HG02759 (cell line): ENCODE measurements around the gene KPNA1.

ENCODE experiments used
- ATAC-seq: cut with Tn5 transposase; IDR thresholded peaks from one replicate; pipeline ENCODE4 v1.9.1; 2021; ENCODE audit warnings: mild to moderate bottlenecking, moderate library complexity; ENCODE audit not compliant: unreplicated experiment

Gene KPNA1

DNA sequence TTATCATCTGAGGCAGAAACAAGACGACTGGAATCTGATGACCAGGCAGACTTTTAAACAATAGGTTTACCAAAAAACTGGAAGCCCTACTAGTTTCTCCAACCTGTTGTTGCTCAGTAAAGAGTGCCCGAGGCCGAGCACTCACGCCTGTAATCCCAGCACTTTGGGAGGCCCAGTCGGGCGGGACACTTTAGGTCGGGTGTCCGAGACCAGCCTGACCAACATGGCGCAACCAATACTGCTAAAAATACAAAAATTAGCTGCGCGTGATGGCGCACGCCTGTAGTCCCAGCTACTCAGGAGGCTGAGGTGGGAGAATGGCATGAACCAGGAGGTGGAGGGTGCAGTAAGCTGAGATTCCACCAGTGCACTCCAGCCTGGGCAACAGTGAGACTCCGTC lies 97.8 kb downstream of the KPNA1 start:
- no peak for ATAC-seq

DNA sequence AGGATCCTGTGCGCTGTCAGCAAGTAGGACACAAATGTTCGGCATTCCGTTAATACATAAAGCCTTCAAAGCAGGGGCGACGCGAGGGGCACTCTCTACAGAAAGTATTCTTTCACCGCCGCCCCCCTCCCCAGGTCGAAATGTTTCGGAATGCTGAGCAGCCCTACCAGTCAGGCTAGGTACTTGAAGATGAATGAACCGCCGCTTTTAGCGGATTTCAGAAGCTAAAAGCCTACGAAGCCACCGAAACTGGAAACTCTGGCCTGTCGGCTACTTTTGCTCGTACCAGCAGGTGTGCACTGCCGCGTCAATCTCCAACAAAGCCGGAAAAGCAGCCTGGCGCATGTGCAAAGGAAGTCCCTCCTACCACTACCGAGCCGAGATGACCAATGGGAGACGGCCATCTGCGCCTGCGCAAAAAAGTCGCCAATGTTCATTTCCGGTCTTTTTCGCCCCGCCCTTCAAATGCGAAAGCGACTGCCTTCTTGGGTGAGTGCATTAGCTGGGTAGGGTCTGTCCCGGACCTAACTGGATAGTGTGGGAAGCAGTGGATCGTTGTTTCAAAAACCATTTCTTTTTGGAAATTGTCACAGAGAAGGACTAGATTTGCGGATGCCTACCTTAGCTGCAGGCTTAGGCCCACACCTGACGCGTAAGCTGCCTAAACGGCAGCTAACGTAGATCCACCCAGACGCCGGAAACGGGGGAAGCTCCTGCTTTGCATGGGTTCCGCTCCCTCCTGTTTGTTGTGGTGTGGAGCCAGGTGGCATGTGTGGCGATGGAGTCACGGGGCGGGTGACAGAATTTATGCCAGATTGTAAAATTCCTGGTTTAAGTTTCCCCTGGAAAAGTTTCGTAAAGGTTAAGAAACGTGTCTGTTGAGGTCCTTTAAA lies 98.7 kb downstream of the KPNA1 start, which contains the start of gene WDR5B:
TSS of gene WDR5B (minus strand) at position 301 of the 893 bp plus-strand sequence. CDS start 534 bp downstream, outside the sequence.
- peak; percentile 89 for ATAC-seq

DNA sequence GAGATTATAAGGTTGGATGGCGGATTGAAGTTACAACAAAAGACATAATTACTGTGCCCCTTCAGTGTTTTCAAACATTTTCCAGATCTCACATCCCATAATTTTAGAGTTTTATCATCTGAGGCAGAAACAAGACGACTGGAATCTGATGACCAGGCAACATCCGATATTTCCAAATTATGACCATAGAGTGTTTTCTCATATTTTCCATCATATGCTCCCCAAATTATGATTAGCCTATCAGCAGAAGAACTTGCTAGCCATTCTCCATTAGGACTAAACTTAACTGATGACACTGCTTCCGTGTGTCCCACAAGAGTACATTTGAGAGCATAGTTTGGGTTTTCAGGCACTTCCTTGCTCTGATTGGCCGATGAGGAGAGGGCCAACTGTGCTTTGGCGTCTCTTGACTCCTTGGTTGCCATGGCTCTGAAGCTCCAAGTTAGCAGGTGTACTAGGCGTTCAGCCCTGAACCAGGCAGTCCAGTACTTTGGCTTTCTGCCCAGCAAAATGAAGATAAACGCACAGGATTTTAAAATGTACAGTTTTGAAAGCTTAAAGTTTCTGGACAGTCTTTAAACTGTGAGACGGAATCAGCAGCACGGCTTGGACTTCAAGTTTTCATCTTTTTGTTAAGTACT lies 99.5 kb downstream of the KPNA1 start:
- peak; percentile 48 for ATAC-seq

DNA sequence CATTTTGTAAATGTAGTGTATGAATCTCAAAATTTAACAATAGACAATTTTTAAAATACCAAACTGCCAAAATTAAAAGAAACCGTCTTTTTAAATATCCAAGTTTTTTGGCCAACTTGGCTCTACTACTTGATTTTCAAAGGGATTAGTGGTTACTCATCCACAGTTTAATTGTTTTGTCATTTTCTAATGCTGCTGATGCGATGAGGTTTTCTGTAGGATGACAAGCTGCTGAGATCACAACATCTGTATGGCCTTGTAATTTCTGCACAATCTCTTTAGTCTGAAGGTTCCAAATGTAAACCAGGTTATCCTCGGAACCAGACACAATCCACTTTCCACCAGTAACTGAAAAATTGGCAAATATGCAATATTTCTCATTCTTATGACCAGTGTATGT lies 100.3 kb downstream of the KPNA1 start:
- no peak for ATAC-seq

DNA sequence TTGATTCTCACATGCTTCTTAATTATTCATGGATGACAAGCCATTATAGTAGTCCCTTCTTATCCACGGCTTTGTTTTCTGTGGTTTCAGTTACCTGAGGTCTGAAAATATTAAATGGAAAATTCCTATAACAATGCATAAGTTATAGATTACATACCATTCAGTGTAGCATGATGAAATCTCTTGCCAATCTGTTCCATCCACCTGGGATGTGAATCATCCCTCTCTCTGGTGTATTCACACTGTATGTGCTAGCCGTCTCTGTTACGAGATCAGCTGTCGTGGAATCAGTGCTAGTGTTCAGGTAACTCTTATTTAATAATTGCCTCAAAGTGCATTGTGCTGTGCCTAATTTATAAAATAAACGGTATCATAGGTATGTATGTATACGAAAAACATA lies 104.1 kb downstream of the KPNA1 start:
- no peak for ATAC-seq

DNA sequence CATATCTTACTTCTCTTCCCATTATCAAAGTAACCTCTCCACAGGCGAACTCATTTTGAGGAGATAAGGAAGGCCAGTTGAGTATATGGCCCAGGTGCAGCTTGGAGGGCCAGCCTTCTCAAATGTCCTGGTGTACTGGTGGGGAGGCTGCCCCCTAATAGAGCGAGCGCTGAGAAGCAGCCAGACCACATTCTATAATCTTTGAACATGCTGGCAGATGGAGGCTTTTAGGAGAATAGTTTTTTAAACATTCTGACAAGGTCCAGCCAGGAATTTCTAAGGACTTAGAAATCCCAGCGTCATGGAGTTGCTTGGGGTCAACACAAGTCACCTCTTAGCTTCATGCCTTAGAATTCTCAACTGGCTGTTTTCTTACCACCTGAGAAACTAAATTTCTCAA lies 104.6 kb downstream of the KPNA1 start:
- no peak for ATAC-seq

DNA sequence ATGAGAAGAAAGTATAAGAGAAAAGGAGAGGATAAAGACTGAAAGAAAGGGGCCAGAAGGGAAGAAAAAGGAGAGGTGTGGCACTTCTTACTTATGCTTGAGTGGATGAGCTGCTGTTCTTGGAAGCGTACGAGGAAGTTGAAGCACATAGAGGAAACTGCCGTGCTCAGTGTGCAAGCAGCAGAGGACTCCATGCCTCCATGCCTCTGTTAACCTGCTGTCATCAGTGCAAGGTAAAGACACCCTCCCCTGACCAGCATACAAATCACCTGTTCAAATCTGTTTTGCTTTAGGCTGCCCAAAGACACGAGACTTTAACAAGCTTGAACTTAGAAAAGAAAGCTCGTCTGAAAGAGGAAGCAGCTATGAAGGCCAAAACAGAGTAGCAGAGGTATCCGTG lies 105.3 kb downstream of the KPNA1 start:
- no peak for ATAC-seq

DNA sequence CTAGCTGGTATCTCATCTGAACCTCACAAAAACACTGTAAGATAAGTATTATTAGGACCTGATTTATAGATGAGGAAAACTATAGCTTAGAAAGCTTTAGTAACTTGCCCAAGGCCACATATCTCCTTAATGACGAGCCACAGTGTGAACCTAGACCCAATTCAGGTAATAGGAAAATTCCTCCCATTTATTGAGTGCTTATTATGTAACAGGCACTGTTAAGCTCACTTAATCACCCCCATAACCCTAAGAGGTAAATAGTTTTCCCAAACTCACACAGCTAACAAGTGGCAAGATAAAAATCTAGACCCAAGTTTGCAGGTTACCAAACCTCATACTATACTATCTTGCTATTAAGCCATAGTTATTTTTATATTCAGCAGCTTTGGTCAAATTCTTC lies 106.8 kb downstream of the KPNA1 start:
- no peak for ATAC-seq

DNA sequence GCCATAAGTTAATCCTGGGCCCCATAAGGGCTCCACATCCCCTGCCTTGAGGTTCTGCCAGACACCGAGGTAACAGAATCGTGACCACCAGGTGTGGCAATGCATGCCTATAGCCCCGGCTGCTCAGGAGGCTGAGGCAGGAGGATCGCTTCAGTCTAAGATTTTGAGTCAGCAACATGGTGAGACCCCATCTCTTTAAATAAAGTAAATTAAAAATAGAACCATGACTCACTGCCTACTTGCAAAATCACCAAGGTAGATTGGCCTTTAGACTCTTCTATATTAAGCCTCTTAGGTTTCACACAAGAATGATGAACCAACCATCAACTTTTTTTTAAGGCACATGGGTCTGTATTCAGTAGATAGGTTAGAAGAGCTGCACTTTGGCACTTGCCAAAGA lies 108.5 kb downstream of the KPNA1 start:
- ATAC-seq: peak; percentile 87

DNA sequence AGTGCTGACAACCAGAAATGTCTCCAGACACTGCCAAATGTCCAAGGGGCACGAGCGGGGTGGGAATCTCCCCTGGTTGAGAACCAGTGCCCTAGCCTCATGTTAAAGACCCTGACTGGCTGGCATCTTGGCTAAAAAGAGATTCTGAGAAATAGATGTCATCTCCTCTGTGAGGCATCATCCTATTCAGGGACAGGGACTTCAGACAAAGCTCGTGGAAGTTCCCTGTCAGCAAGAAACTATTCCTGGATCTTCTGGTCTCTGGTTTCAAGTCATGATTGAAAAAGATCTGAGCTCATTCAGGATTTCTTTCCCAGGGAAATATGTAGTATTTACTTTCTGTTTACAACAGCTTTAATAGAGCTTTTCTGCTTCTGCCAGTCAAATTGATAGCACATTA lies 109.7 kb downstream of the KPNA1 start:
- ATAC-seq: no peak

DNA sequence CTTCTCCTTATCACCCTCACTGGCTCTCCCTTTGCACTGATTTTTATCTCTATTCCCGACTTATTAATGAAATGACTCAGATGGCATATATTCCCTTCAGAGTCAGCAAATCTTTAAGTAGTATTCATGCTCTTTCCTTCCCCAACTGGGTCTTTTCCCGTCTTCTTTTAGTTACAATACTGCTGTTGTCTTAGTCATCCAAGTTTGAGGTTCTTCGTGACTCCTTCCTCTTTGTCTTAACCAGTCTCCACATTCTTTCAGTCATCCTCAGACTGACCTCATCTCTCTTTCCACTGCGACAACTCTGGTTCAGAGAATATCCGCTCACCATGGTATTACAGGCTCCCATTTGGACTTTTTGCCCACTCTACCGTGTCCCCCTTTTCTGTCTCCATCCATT lies 111.2 kb downstream of the KPNA1 start:
- no peak for ATAC-seq

DNA sequence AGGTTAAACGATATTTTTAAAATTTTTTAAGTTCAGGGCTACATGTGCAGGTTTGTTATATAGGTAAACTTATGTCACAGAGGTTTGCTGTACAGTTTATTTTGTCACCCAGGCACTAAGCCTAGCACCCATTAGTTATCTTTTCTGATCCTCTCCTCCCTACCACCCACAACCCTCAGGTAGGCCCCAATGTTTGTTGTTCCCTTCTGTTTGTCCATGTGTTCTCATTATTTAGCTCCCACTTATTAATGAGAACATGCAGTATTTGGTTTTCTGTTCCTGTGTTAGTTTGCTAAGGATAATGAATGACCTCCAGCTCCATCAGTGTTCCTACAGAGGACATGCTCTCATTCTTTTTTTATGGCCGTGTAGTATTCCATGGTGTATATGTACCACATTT lies 115.8 kb downstream of the KPNA1 start:
- ATAC-seq: no peak

DNA sequence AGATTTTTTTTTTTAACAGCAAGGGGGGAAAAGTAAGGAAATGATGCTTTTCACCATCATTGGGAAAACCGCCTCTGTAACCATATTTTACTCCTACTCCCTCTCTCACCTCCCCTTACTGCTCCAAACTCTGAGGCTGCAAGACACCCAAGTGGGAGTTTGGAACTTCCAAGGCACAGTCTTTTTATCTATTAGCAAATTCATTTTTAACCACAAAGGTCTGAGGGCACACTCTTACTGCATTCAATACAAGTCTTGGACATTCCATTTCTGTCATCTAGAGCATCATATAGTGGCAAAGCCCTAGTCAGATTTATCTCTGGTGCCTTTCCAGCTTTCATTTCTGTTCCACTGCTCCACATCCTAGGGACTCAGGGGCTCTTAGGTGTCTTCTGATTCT lies 117.5 kb downstream of the KPNA1 start:
- ATAC-seq: no peak

DNA sequence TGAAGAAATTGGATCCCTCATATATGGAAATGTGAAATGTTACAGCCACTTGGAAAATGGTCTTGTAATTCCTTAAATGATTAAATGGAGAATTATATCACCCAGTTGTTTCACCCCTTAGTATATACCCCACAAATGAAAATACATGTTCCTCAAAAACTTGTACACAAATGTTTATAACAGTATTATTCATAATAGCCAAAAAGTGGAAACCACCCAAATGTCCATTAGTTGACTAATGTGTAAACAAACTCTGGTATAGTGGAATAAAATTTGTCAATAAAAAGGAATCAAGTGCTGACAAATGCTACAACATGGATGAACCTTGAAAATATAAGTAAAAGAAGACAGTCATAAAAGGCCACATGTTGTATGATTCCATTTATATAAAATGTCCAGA lies 118.2 kb downstream of the KPNA1 start:
- ATAC-seq: no peak

DNA sequence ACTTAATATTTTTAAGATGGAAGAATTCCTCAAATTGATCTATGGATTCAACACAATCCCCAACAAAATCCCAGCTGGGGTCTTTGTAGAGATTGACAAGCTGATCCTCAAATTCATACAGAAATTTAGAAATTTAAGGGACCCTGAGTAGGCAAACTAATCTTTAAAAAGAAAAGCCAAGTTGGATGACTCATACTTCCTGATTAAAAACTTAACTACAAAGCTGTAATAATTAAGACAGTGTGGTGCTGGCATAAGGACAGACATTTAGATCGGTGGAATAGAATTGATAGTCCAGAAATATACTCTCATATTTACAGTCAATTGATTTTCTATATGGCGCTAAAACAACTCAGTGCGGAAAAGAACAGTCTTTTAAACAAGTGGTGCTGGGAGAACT lies 119.2 kb downstream of the KPNA1 start:
- no peak for ATAC-seq

DNA sequence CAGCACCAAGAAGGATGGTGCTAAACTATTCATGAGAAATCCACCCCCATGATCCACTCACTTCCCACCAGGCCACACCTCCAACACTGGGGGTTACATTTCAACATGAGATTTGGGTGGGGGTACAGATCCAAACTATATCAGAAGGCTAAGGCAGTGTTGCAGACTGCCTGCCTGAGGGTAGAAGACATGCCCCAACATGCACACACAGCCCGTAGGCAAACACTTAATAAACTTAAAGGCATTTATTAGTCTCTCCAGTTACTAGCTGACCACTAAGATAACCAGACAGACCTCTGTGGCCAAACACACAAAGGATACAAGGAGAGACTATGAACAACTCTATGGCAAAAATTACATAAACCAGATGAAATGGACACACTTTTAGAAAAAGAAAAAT lies 120.6 kb downstream of the KPNA1 start:
- ATAC-seq: no peak

DNA sequence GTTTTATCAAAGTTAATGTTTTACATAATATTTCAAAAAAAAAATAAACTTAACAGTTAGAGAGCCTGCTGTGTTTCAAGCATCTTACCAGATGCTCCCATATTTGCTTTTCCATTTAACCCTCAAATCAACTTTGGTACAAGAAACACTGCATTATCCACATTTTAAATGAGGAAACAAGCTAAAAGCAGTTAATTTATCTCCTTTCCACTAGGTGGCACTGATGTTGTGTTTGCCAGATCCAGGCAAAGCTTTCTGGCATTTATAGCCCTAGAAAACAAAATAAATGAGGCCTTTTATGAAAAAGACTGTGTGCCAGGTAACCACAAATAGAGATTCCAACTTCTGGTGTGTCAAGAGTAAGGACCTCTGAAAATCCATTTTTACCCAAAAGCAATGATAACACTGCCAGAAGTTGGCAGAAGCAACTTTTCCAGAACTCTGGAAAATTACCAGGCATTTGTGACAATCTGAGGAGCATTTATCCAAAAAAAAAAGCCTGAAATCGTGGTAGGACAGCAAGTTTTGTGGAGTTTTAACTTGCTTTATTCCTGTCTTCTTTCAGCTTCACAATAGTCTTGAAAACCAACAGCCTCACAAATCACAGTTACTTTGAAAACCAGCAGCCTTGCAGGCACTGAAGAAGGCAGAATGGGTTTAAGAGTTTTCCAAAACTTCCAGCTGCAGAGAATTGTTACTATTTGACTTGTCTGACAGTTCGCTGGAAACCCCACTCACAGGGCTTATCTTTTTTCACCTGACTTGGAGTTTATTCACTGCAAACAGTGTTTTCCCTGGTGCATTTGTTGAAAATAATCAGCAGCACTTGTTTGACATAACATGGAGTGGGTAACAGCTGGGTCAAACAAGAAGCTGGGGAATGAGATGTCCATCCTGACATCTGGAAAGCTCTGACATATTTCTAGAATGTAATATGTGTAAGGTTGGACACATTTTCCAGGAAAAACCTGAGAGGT lies 121.6 kb downstream of the KPNA1 start:
- ATAC-seq: no peak

DNA sequence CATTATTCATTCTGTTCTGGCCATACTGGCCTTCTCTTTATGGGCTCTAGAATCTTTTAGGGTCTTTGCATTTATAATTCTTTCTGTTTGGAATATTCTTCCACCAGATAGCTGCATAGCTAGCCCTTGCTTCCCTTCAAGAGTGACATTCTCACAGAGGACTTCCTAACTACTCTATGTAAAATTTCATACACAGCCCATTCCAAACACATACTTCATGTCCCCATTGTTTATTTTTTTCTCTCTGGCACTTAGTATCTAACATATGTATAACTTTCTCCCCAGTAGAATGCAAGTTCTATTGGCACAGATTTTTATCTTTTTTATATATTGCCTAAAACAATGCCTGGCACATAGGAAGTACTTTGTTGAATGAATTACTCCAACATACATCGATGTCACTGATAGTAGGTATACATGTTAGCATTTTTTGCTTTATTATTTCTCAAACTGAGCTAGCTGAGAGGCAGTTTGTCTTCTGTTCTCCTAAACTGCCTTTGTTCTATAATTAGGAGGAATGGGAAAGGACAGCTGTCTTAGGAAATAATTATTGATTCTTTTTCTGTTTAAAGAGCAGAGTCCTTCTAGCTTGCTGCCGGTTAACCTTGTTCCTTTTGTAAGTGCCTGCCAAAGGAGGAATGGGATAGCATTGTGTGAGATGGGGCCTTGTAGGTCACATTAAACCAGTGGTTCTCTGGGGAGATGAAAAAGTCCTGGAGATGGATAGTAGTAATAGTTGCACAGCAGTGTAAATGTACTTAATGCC lies 122.9 kb downstream of the KPNA1 start:
- ATAC-seq: no peak

DNA sequence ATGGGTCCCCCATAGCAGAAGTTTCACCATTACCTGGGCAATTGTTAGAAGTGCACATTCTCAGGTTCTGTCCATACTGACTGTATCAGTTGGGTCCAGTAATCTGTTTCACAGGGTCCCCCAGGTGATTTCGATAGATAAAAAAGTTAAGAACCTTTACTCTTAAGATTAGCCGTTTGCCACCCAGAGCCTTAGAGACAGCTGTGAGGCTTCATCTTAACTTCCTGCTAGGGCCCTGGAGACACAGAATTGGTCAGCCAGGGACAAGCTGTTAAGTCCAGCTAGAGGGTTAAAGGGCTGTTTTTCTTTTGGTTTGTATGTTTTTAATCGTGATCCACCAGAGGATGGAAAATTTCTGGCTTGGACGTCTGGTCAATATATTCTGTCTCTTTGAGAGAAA lies 124.1 kb downstream of the KPNA1 start:
- no peak for ATAC-seq

DNA sequence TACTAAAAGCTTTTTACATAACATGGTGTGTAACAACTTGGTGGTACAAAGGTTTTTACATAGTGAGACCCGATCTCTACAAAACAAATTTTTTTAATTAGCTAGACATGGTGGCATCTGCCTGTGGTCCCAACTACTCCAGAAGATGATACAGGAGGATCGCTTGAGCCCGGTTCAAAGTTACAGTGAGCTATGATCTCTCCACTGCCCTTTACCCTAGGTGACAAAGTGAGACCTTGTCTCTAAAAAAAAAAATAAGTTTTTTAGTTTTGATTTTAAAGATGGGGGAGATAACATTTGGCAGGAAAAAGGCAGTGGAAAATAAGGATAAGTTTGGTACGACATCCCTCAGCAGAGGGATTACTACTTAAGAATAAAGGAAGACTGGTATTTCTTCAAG lies 124.8 kb downstream of the KPNA1 start:
- no peak for ATAC-seq
